ENCODE measurements around the gene USP10.

Gene USP10

GRCh38 chr16:84806890-84807258 lies 107.1 kb downstream of the USP10 start:
- no peaks in the 10 kb centered on the region for H3K27me3 ChIP-seq (ENCODE audit: insufficient read depth, low read length, poor library complexity, severe bottlenecking)
- H3K4me1 ChIP-seq (ENCODE audit: insufficient read depth, low read length, poor library complexity, severe bottlenecking) = no peaks in the 10 kb centered on the region
- no peak overlapping the region for H2AFZ ChIP-seq (ENCODE audit: low read length)
- no peaks in the 10 kb centered on the region for H4K20me1 ChIP-seq (ENCODE audit: insufficient read depth, low read length, poor library complexity, severe bottlenecking)
- H3K9me3 ChIP-seq (ENCODE audit: insufficient read depth, low read depth, low read length) = no peaks in the 10 kb centered on the region
- no peaks in the 10 kb centered on the region for H3F3A ChIP-seq (ENCODE audit: low read depth)
- H3K79me2 ChIP-seq (ENCODE audit: insufficient read depth, low read length) = no peaks in the 10 kb centered on the region
- H3K9me2 ChIP-seq (replicated peaks; ENCODE audit: low read depth, low read length) = no peaks in the 10 kb centered on the region
- no peak overlapping the region for H3K4me2 ChIP-seq (ENCODE audit: low read depth, low read length, poor library complexity, severe bottlenecking)
- H3K36me3 ChIP-seq (ENCODE audit: insufficient read depth, low read length) = no peaks in the 10 kb centered on the region
- H3K9ac ChIP-seq (ENCODE audit: low read depth, low read length, poor library complexity, severe bottlenecking) = no peak overlapping the region
- H3K4me3 ChIP-seq (ENCODE audit: low read length, poor library complexity, severe bottlenecking) = no peak overlapping the region
- TF ChIP-seq EZH2phosphoT487 (IDR thresholded peaks at IDR 0.05; ENCODE audit: borderline replicate concordance) (no peak), CTCF (conservative IDR thresholded peaks at IDR 0.05; ENCODE audit: low read length) (no peak)

DNA sequence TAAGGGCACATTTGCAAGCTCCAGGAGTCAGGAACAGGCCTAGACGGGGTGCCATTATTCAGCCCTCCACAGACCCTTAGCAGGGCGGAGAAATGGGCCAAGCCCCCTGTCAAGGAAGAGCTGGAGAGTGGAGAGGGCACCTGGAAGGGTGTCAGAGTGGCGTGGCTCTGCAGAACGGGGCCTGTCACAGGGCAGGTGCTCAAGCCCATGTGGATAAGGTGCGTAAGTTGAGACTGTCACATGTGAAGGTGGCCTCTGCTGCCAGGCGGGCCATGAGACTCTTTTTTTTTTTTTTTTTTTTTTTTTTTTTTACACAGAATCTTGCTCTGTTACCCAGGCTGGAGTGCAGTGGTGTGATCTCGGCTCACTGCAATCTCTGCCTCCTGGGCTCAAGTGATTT lies 108.0 kb downstream of the USP10 start:
- Histone ChIP-seq H2AFZ (ENCODE audit: low read length) (no peak overlapping the region), H3K4me3 (ENCODE audit: low read length, poor library complexity, severe bottlenecking) (no peak overlapping the region), H3K9me3 (ENCODE audit: insufficient read depth, low read depth, low read length) (no peaks in the 10 kb centered on the region), H3K9me2 (replicated peaks; ENCODE audit: low read depth, low read length) (no peaks in the 10 kb centered on the region), H4K20me1 (ENCODE audit: insufficient read depth, low read length, poor library complexity, severe bottlenecking) (no peaks in the 10 kb centered on the region), H3K27me3 (ENCODE audit: insufficient read depth, low read length, poor library complexity, severe bottlenecking) (no peaks in the 10 kb centered on the region), H3K9ac (ENCODE audit: low read depth, low read length, poor library complexity, severe bottlenecking) (no peak overlapping the region), H3F3A (ENCODE audit: low read depth) (no peaks in the 10 kb centered on the region), H3K4me1 (ENCODE audit: insufficient read depth, low read length, poor library complexity, severe bottlenecking) (no peaks in the 10 kb centered on the region), H3K4me2 (ENCODE audit: low read depth, low read length, poor library complexity, severe bottlenecking) (no peak overlapping the region), H3K36me3 (ENCODE audit: insufficient read depth, low read length) (no peaks in the 10 kb centered on the region), H3K79me2 (ENCODE audit: insufficient read depth, low read length) (no peaks in the 10 kb centered on the region)
- TF ChIP-seq EZH2phosphoT487 (IDR thresholded peaks at IDR 0.05; ENCODE audit: borderline replicate concordance) = no peak
- TF ChIP-seq CTCF (conservative IDR thresholded peaks at IDR 0.05; ENCODE audit: low read length) = no peak

DNA sequence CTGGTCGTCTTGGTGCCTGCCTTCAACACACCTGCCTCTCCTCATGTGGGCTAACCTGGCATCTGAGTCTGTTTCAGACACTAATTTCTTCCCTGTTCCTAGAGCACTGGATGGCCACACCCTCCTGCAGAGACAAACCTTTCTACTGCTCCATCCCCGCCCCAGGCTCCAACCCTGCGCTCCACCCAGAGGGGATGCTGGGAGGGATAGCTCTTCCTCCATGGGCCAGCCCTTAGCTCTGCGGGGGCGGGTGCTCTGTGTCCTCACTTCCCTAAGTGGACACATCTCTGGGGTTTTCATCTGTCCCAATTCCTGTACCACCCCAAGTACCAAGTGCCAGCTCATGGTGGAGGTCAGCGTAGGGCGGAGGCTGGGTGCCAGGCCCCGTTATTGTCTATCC lies 109.0 kb downstream of the USP10 start:
- H3K79me2 ChIP-seq (ENCODE audit: insufficient read depth, low read length) = no peaks in the 10 kb centered on the region
- H2AFZ ChIP-seq (ENCODE audit: low read length) = no peak overlapping the region
- H3K9ac ChIP-seq (ENCODE audit: low read depth, low read length, poor library complexity, severe bottlenecking) = no peak overlapping the region
- no peaks in the 10 kb centered on the region for H3K36me3 ChIP-seq (ENCODE audit: insufficient read depth, low read length)
- no peaks in the 10 kb centered on the region for H3F3A ChIP-seq (ENCODE audit: low read depth)
- H3K9me3 ChIP-seq (ENCODE audit: insufficient read depth, low read depth, low read length) = no peaks in the 10 kb centered on the region
- no peak overlapping the region for H3K4me2 ChIP-seq (ENCODE audit: low read depth, low read length, poor library complexity, severe bottlenecking)
- no peaks in the 10 kb centered on the region for H3K9me2 ChIP-seq (replicated peaks; ENCODE audit: low read depth, low read length)
- TF ChIP-seq CTCF (conservative IDR thresholded peaks at IDR 0.05; ENCODE audit: low read length) = no peak
- no peak for TF ChIP-seq EZH2phosphoT487 (IDR thresholded peaks at IDR 0.05; ENCODE audit: borderline replicate concordance)
- no peaks in the 10 kb centered on the region for H4K20me1 ChIP-seq (ENCODE audit: insufficient read depth, low read length, poor library complexity, severe bottlenecking)
- no peaks in the 10 kb centered on the region for H3K27me3 ChIP-seq (ENCODE audit: insufficient read depth, low read length, poor library complexity, severe bottlenecking)
- H3K4me1 ChIP-seq (ENCODE audit: insufficient read depth, low read length, poor library complexity, severe bottlenecking) = no peaks in the 10 kb centered on the region
- H3K4me3 ChIP-seq (ENCODE audit: low read length, poor library complexity, severe bottlenecking) = no peak overlapping the region

All from Loucy (cell line).